Vagina (tissue), 2 donors: ENCODE measurements around the gene CAPN12. TPM values are rescaled to one million over a fixed set of nuclear protein-coding genes. Genes with fewer than 3 reads are reported as not detected.
"Not testable (repeated sequence)": the region's sequence is repeated elsewhere in the genome, so short reads cannot be mapped to it uniquely, and the experiment has no call there.

Source experiments
- DNase-seq, 2 donors: peaks; one replicate each; pipeline ENCODE4 v3.0.0-alpha.2; 2017; ENCODE audit errors: extremely low spot score in 2 of 2
- H3K27ac ChIP-seq: fragments of 200-600 bp; sonication (generic); one replicate; pipeline ENCODE4 v1.5.1; 2019
- H3K27me3 ChIP-seq: fragments of 200-600 bp; sonication (generic); one replicate; pipeline ENCODE4 v1.5.1; 2019
- H3K36me3 ChIP-seq, 2 donors: fragments of 200-600 bp; sonication (generic); one replicate each; pipeline ENCODE4 v1.5.1; 2017 to 2019
- H3K4me1 ChIP-seq: fragments of 200-600 bp; sonication (generic); one replicate; pipeline ENCODE4 v1.5.1; 2019
- H3K4me3 ChIP-seq, 2 donors: fragments of 200-600 bp; sonication (generic); 1 replicate in 1 of 2; 2 replicates in 1 of 2; pipeline ENCODE4 v1.5.1; 2016 to 2019
- H3K9me3 ChIP-seq: fragments of 200-600 bp; sonication (generic); one replicate; pipeline ENCODE4 v1.5.1; 2019
- CTCF ChIP-seq, 3 experiments: fragments of 450-650 bp in 2 of 3; fragments of 200-600 bp in 1 of 3; sonication (generic) in 1 of 3; IDR thresholded peaks; one replicate each; pipeline ENCODE4 v1.5.1; 2017 to 2019; ENCODE audit warnings: antibody characterized with exemption in 3 of 3, mild to moderate bottlenecking in 2 of 3, moderate library complexity in 2 of 3
- POLR2A ChIP-seq, 2 donors: fragments of 450-650 bp; IDR thresholded peaks; one replicate each; pipeline ENCODE4 v1.6.1; 2017; ENCODE audit warnings: antibody characterized with exemption in 2 of 2, mild to moderate bottlenecking in 2 of 2, moderate library complexity in 2 of 2
- POLR2AphosphoS5 ChIP-seq, 2 donors: sonication (generic); formaldehyde crosslinking; IDR thresholded peaks; one replicate each; pipeline ENCODE4 v1.9.0; 2017; ENCODE audit warnings: antibody characterized with exemption in 2 of 2, mild to moderate bottlenecking in 2 of 2, low read depth in 1 of 2; ENCODE audit not compliant: insufficient read depth in 1 of 2
- intact Hi-C: fragments of 100-400 bp; cut with DNase I; formaldehyde crosslinking; loops from one replicate; pipeline ENCODE4 v1.15.1; 2023
- total RNA-seq: library from RNA; depleted of rRNA; stranded (reverse); fragments of >200 nt; gene quantifications from one replicate; pipeline ENCODE4 v1.2.3, GENCODE V29; 2016

Gene CAPN12
- total RNA-seq, result 9.6 TPM

GRCh38 chr19:38744298-38744681 is at the start of gene CAPN12:
TSS of gene CAPN12 (minus strand) at chr19:38744474. CDS start at chr19:38744165, 309 bp downstream.
- no peak for TF ChIP-seq CTCF (IDR thresholded peaks at IDR 0.05)
- no peak for TF ChIP-seq POLR2A (IDR thresholded peaks at IDR 0.05)
- TF ChIP-seq POLR2AphosphoS5 (IDR thresholded peaks at IDR 0.05; ENCODE audit: insufficient read depth in 1 of 2, low read depth in 1 of 2), result no peak
- intact Hi-C loops, result no loop called here
- H3K27ac ChIP-seq, result no peak within 1 kb of the TSS
- DNase-seq, result no peak
- H3K4me3 ChIP-seq, result no peak within 1 kb of the TSS
- no peaks in the 10 kb centered on the region for H3K27me3 ChIP-seq
- no peaks in the 10 kb centered on the region for H3K36me3 ChIP-seq
- H3K9me3 ChIP-seq, result no peaks in the 10 kb centered on the region
- peaks cover 9% of the 10 kb centered on the region for H3K4me1 ChIP-seq

GRCh38 chr19:38793671-38794070 is 49.4 kb upstream of the CAPN12 start:
- TF ChIP-seq POLR2AphosphoS5 (IDR thresholded peaks at IDR 0.05; ENCODE audit: insufficient read depth in 1 of 2, low read depth in 1 of 2), result no peak
- no peak for TF ChIP-seq POLR2A (IDR thresholded peaks at IDR 0.05)
- TF ChIP-seq CTCF (IDR thresholded peaks at IDR 0.05), result no peak

GRCh38 chr19:38793177-38793576 is 48.9 kb upstream of the CAPN12 start:
- TF ChIP-seq POLR2A (IDR thresholded peaks at IDR 0.05) (no peak), CTCF (IDR thresholded peaks at IDR 0.05) (no peak), POLR2AphosphoS5 (IDR thresholded peaks at IDR 0.05; ENCODE audit: insufficient read depth in 1 of 2, low read depth in 1 of 2) (peak in 1 of 2 donors; percentile 70)
- Histone ChIP-seq H3K9me3 (no peaks in the 10 kb centered on the region), H3K4me3 (no peak overlapping the region), H3K27ac (peak overlapping the region; percentile 62), H3K27me3 (no peaks in the 10 kb centered on the region), H3K4me1 (peaks cover 8% of the 10 kb centered on the region), H3K36me3 (no peaks in the 10 kb centered on the region)
- no peak for DNase-seq
- intact Hi-C loops, result no loop called here

More at GRCh38 chr19:38793671-38794070, 49.4 kb upstream of the CAPN12 start:
- H3K9me3 ChIP-seq, result no peaks in the 10 kb centered on the region
- peaks cover 8% of the 10 kb centered on the region for H3K4me1 ChIP-seq
- H3K36me3 ChIP-seq, result no peaks in the 10 kb centered on the region
- intact Hi-C loops, result no loop called here
- no peak for DNase-seq
- H3K27me3 ChIP-seq, result no peaks in the 10 kb centered on the region
- H3K4me3 ChIP-seq, result no peak overlapping the region
- no peak overlapping the region for H3K27ac ChIP-seq

DNA sequence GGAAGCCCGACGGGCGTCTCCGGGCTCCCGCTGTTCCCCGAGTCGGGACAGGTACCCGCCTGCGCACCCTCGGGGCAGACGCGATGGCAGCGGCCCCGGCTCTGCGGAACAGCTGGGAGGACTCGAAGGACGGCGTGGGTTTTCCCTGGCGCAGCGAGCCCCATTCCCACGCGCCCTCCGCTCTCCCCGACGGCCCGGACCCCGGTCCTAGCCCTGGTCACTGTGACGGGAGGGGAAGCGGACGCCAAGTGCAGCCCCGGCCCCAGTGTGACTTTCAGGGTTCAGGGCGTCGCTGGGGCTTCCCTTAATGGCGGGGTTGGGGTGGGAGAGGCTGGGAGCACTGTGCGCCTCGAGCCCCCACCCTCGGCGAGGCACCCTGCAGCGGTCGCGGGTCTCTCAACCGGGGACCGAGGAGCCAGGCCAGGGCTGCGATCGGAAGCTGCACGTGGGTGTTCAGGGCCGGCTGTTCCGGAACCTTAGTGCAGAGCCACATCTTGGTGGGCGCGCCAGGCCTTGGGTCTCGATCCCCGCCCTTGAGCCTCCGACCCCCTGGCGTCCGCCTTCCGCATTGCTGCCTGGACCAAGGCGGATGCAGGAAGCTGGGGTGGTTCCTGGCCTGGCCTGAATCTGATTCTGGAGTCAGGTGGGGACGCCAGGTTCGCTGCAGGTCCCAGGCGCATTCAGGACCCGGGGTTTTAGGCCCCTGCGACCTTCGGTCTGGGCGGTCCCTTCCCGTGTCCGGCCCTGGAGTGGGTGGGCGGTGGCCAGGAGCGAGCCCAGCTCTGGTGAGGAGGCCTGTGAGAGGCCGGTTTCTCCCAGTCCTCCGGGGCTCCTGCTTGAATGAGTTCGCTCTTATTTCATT is 48.2 kb upstream of the CAPN12 start:
- peak in 1 of 2 donors; percentile 83 for DNase-seq
- TF ChIP-seq POLR2A (IDR thresholded peaks at IDR 0.05), result no peak
- no peak for TF ChIP-seq POLR2AphosphoS5 (IDR thresholded peaks at IDR 0.05; ENCODE audit: insufficient read depth in 1 of 2, low read depth in 1 of 2)
- peak in 1 of 3 experiments; percentile 16 for TF ChIP-seq CTCF (IDR thresholded peaks at IDR 0.05)
- Histone ChIP-seq H3K27me3 (no peaks in the 10 kb centered on the region), H3K27ac (peak overlapping the region; percentile 62), H3K36me3 (no peaks in the 10 kb centered on the region), H3K4me3 (peak overlapping the region; percentile 15 to 39), H3K4me1 (peaks cover 8% of the 10 kb centered on the region), H3K9me3 (no peaks in the 10 kb centered on the region)
- intact Hi-C loops, result no loop called here

GRCh38 chr19:38791451-38792064 is 47.3 kb upstream of the CAPN12 start:
- H3K36me3 ChIP-seq, H3K27me3 ChIP-seq, intact Hi-C loops, H3K27ac ChIP-seq, H3K9me3 ChIP-seq, DNase-seq: not testable (repeated sequence)
- Histone ChIP-seq H3K4me3 (peak overlapping the region in 1 of 2 donors; percentile 42), H3K4me1 (peaks cover 18% of the 10 kb centered on the region)

GRCh38 chr19:38790507-38791403 is 46.5 kb upstream of the CAPN12 start:
- H3K36me3 ChIP-seq, H3K9me3 ChIP-seq, H3K27me3 ChIP-seq, intact Hi-C loops, DNase-seq, H3K27ac ChIP-seq: not testable (repeated sequence)
- Histone ChIP-seq H3K4me1 (peaks cover 23% of the 10 kb centered on the region), H3K4me3 (peak overlapping the region in 1 of 2 donors; percentile 42)
